ENCODE data around the gene SLC6A3. TPM values are rescaled to one million over a fixed set of nuclear protein-coding genes. Genes with fewer than 3 reads are reported as not detected.

SLC6A3 gene
- total and polyA plus RNA-seq, 2 donors (not counting 1 experiment from before 2014, with no cell fraction given), result not detected

GRCh38 chr5:1383344-1383743, 61.9 kb downstream of the SLC6A3 start:
- H3K9me3 ChIP-seq (ENCODE audit: control insufficient read depth, insufficient read depth, low read depth, low read length), result no peaks in the 10 kb centered on the region
- H3K4me3 ChIP-seq (replicated peaks in 1 of 4; ENCODE audit: control extremely low read depth in 1 of 4, insufficient read depth in 1 of 4, low read depth in 3 of 4, low read length in 4 of 4), result no peak overlapping the region

DNA sequence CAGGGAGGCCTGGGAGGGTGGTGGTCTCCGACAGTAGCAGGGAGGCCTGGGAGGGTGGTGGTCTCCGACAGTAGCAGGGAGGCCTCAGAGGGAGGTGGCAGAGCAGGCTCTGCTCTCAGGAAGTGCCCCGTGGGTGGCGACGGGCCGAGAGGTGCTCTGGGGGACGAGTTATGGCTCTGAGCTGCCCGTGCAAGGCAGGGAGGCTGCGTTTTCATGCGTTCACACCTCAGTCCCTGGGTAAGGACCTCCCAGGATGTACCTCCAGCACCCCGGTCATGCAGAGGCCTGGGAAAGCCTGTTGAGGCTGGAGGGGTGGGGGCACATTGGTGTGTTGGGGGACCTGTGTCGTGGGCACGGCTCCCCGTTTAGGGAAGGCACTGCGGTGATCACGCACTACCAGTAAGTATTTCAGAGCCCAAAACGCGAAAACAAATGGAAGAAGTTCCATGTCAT, 63.0 kb downstream of the SLC6A3 start:
- no peak for DNase-seq (ENCODE audit: low read depth in 2 of 2)
- Histone ChIP-seq H2AFZ (ENCODE audit: low read length) (no peak overlapping the region), H3K4me3 (replicated peaks in 1 of 4; ENCODE audit: control extremely low read depth in 1 of 4, insufficient read depth in 1 of 4, low read depth in 3 of 4, low read length in 4 of 4) (no peak overlapping the region)

More at GRCh38 chr5:1383344-1383743, 61.9 kb downstream of the SLC6A3 start:
- Histone ChIP-seq H4K20me1 (ENCODE audit: control insufficient read depth, extremely low read depth, insufficient read depth, low read length) (no peaks in the 10 kb centered on the region), H3K36me3 (ENCODE audit: control insufficient read depth, insufficient read depth, low read length) (no peaks in the 10 kb centered on the region), H2AFZ (ENCODE audit: low read length) (no peak overlapping the region), H3K27ac (ENCODE audit: insufficient read depth, low read length) (no peak overlapping the region), H3K4me1 (ENCODE audit: control insufficient read depth, extremely low read depth, insufficient read depth, low read length) (no peaks in the 10 kb centered on the region), H3K27me3 (ENCODE audit: control insufficient read depth, insufficient read depth, low read length) (peaks cover 17% of the 10 kb centered on the region), H3K9ac (ENCODE audit: insufficient read depth, low read length) (no peak overlapping the region), H3K79me2 (ENCODE audit: control insufficient read depth, insufficient read depth, low read length) (no peaks in the 10 kb centered on the region), H3K4me2 (ENCODE audit: extremely low read depth, insufficient read depth, low read length) (no peak overlapping the region)
- no peak for DNase-seq (ENCODE audit: low read depth in 2 of 2)
- no peak for TF ChIP-seq CTCF (conservative IDR thresholded peaks at IDR 0.05 in 1 of 2, IDR thresholded peaks at IDR 0.05 in 1 of 2; ENCODE audit: low read depth in 1 of 2, low read length in 2 of 2)
- TF ChIP-seq EZH2 (IDR thresholded peaks at IDR 0.05; ENCODE audit: low read length, missing control alignments), result no peak

More for the DNA sequence above, 63.0 kb downstream of the SLC6A3 start:
- Histone ChIP-seq H3K36me3 (ENCODE audit: control insufficient read depth, insufficient read depth, low read length) (no peaks in the 10 kb centered on the region), H4K20me1 (ENCODE audit: control insufficient read depth, extremely low read depth, insufficient read depth, low read length) (no peaks in the 10 kb centered on the region), H3K9me3 (ENCODE audit: control insufficient read depth, insufficient read depth, low read depth, low read length) (no peaks in the 10 kb centered on the region), H3K4me1 (ENCODE audit: control insufficient read depth, extremely low read depth, insufficient read depth, low read length) (no peaks in the 10 kb centered on the region), H3K9ac (ENCODE audit: insufficient read depth, low read length) (no peak overlapping the region), H3K27me3 (ENCODE audit: control insufficient read depth, insufficient read depth, low read length) (peaks cover 11% of the 10 kb centered on the region), H3K79me2 (ENCODE audit: control insufficient read depth, insufficient read depth, low read length) (no peaks in the 10 kb centered on the region), H3K4me2 (ENCODE audit: extremely low read depth, insufficient read depth, low read length) (no peak overlapping the region), H3K27ac (ENCODE audit: insufficient read depth, low read length) (no peak overlapping the region)
- TF ChIP-seq CTCF (conservative IDR thresholded peaks at IDR 0.05 in 1 of 2, IDR thresholded peaks at IDR 0.05 in 1 of 2; ENCODE audit: low read depth in 1 of 2, low read length in 2 of 2), result no peak
- no peak for TF ChIP-seq EZH2 (IDR thresholded peaks at IDR 0.05; ENCODE audit: low read length, missing control alignments)

Data from fibroblast of lung (primary cell).